H9 (cell line): ENCODE measurements around the gene PAIP2. TPM values are rescaled to one million over a fixed set of nuclear protein-coding genes. Genes with fewer than 3 reads are reported as not detected.

Experiments
- DNase-seq: peaks from one replicate; pipeline ENCODE4 v3.0.0-alpha.2; 2017
- H2AFZ ChIP-seq: one replicate; pipeline ENCODE4 v1.6.1; 2013; ENCODE audit warnings: mild to moderate bottlenecking, low read length, control low read depth, moderate library complexity
- H2AK5ac ChIP-seq: 2 replicates; pipeline ENCODE4 v1.6.1; 2013; ENCODE audit warnings: low read length, control low read depth, mixed read lengths; ENCODE audit not compliant: insufficient read length
- H2BK120ac ChIP-seq: one replicate; pipeline ENCODE4 v1.6.1; 2013; ENCODE audit warnings: low read depth, mild to moderate bottlenecking, low read length, control low read depth, inconsistent platforms; ENCODE audit not compliant: poor library complexity, severe bottlenecking
- H2BK12ac ChIP-seq: 2 replicates; pipeline ENCODE4 v1.6.1; 2013; ENCODE audit warnings: low read length, control low read depth, mixed read lengths, low read depth; ENCODE audit not compliant: insufficient read length
- H2BK15ac ChIP-seq: 2 replicates; pipeline ENCODE4 v1.6.1; 2013; ENCODE audit warnings: low read depth, low read length, control low read depth
- H2BK20ac ChIP-seq: one replicate; pipeline ENCODE4 v1.6.1; 2013; ENCODE audit warnings: low read depth, mild to moderate bottlenecking, low read length, control low read depth, inconsistent platforms; ENCODE audit not compliant: poor library complexity, severe bottlenecking
- H2BK5ac ChIP-seq: 2 replicates; pipeline ENCODE4 v1.6.1; 2013; ENCODE audit warnings: low read length, control low read depth, mixed read lengths; ENCODE audit not compliant: insufficient read length
- H3K14ac ChIP-seq: 2 replicates; pipeline ENCODE4 v1.6.1; 2013; ENCODE audit warnings: low read length, control low read depth; ENCODE audit not compliant: insufficient read depth
- H3K18ac ChIP-seq: 2 replicates; pipeline ENCODE4 v1.6.1; 2013; ENCODE audit warnings: low read depth, mild to moderate bottlenecking, mixed read lengths, low read length, control low read depth; ENCODE audit not compliant: insufficient read length
- H3K23ac ChIP-seq: 2 replicates; pipeline ENCODE4 v1.6.1; 2013; ENCODE audit warnings: low read length, control low read depth, mixed read lengths, low read depth; ENCODE audit not compliant: insufficient read length
- H3K23me2 ChIP-seq: 2 replicates; pipeline ENCODE4 v1.6.1; 2013; ENCODE audit warnings: low read depth, mild to moderate bottlenecking, mixed read lengths, low read length, control low read depth; ENCODE audit not compliant: insufficient read length, poor library complexity, severe bottlenecking
- H3K27ac ChIP-seq: 2 replicates; pipeline ENCODE4 v1.5.1; 2013; ENCODE audit warnings: low read length, control low read depth, mixed read lengths, low read depth; ENCODE audit not compliant: insufficient read length
- H3K27me3 ChIP-seq: 2 replicates; pipeline ENCODE4 v1.6.1; 2013; ENCODE audit warnings: low read length, control low read depth, inconsistent platforms; ENCODE audit not compliant: insufficient read depth
- H3K4ac ChIP-seq: 2 replicates; pipeline ENCODE4 v1.6.1; 2013; ENCODE audit warnings: low read depth, mild to moderate bottlenecking, control low read depth, inconsistent platforms, low read length, moderate library complexity
- H3K4me1 ChIP-seq: 2 replicates; pipeline ENCODE4 v1.6.1; 2013; ENCODE audit warnings: low read length, control low read depth, inconsistent platforms; ENCODE audit not compliant: insufficient read depth
- H3K4me2 ChIP-seq: 2 replicates; pipeline ENCODE4 v1.6.1; 2013; ENCODE audit warnings: low read length, control low read depth, mixed read lengths; ENCODE audit not compliant: insufficient read length, insufficient read depth
- H3K56ac ChIP-seq: 2 replicates; pipeline ENCODE4 v1.6.1; 2013; ENCODE audit warnings: low read depth, mild to moderate bottlenecking, mixed read lengths, low read length, control low read depth; ENCODE audit not compliant: insufficient read length
- H3K79me1 ChIP-seq: 2 replicates; pipeline ENCODE4 v1.6.1; 2013; ENCODE audit warnings: low read depth, mild to moderate bottlenecking, moderate library complexity, low read length, control low read depth, inconsistent platforms; ENCODE audit not compliant: insufficient read depth, poor library complexity, severe bottlenecking
- H3K79me2 ChIP-seq: 2 replicates; pipeline ENCODE4 v1.6.1; 2013; ENCODE audit warnings: low read length, control low read depth, inconsistent platforms; ENCODE audit not compliant: insufficient read depth
- H3K9ac ChIP-seq: 2 replicates; pipeline ENCODE4 v1.6.1; 2013; ENCODE audit warnings: low read length, control low read depth, mixed read lengths; ENCODE audit not compliant: insufficient read length; ENCODE audit errors: extremely low read depth
- H3K9me3 ChIP-seq: one replicate; pipeline ENCODE4 v1.6.1; 2013; ENCODE audit warnings: low read depth, low read length, inconsistent platforms; ENCODE audit not compliant: control insufficient read depth
- H3T11ph ChIP-seq: one replicate; pipeline ENCODE4 v1.6.1; 2013; ENCODE audit warnings: mild to moderate bottlenecking, low read length, control low read depth, inconsistent platforms
- H4K20me1 ChIP-seq: one replicate; pipeline ENCODE4 v1.6.1; 2013; ENCODE audit not compliant: control insufficient read depth, insufficient read length, insufficient read depth
- H4K5ac ChIP-seq: 2 replicates; pipeline ENCODE4 v1.6.1; 2013; ENCODE audit warnings: low read depth, mild to moderate bottlenecking, mixed read lengths, low read length, control low read depth; ENCODE audit not compliant: insufficient read length
- H4K8ac ChIP-seq: replicated peaks from 2 replicates; pipeline ENCODE4 v1.6.1; 2013; ENCODE audit warnings: low read length, control low read depth, mixed read lengths, low read depth; ENCODE audit not compliant: insufficient read length
- H4K91ac ChIP-seq: 2 replicates; pipeline ENCODE4 v1.6.1; 2013; ENCODE audit warnings: low read depth, mild to moderate bottlenecking, moderate library complexity, mixed read lengths, low read length, control low read depth; ENCODE audit not compliant: insufficient read length
- H3K27ac Mint-ChIP-seq, 3 experiments: 2 replicates in 2 of 3; 3 replicates in 1 of 3; pipeline ENCODE4 v1.8.0; 2020 to 2021; ENCODE audit warnings: mixed read lengths in 3 of 3, mild to moderate bottlenecking in 1 of 3, moderate library complexity in 1 of 3
- H3K27me3 Mint-ChIP-seq: 2 replicates; pipeline ENCODE4 v1.8.0; 2021; ENCODE audit warnings: low read depth, mild to moderate bottlenecking, moderate library complexity, mixed read lengths
- H3K36me3 Mint-ChIP-seq, 3 experiments: 2 replicates in 2 of 3; 3 replicates in 1 of 3; pipeline ENCODE4 v1.8.0; 2020 to 2021; ENCODE audit warnings: low read depth in 3 of 3, mixed read lengths in 3 of 3; ENCODE audit not compliant: insufficient read depth in 1 of 3
- H3K4me1 Mint-ChIP-seq, 2 experiments: 2 replicates each; pipeline ENCODE4 v1.8.0; 2020; ENCODE audit warnings: mixed read lengths in 2 of 2
- H3K4me3 Mint-ChIP-seq, 2 experiments: 2 replicates in 1 of 2; 3 replicates in 1 of 2; pipeline ENCODE4 v1.8.0; 2020 to 2021; ENCODE audit warnings: mild to moderate bottlenecking in 2 of 2, mixed read lengths in 2 of 2, moderate library complexity in 1 of 2
- H3K9me3 Mint-ChIP-seq, 2 experiments: 2 replicates in 1 of 2; 3 replicates in 1 of 2; pipeline ENCODE4 v1.8.0; 2020; ENCODE audit warnings: mild to moderate bottlenecking in 2 of 2, mixed read lengths in 2 of 2, moderate library complexity in 1 of 2
- WGBS: extraction: QIAGEN DNeasy Blood & Tissue Kit; methylation state at CpG from one replicate; pipeline ENCODE4 v1.1.7; 2013; ENCODE audit warnings: missing lambda C conversion rate, low lambda C conversion rate, mixed read lengths; ENCODE audit not compliant: insufficient read length; ENCODE audit errors: extremely low coverage; 5-methylcytosine and 5-hydroxymethylcytosine counted together
- total RNA-seq: library from RNA; stranded (reverse); gene quantifications from 2 replicates; pipeline ENCODE4 v1.2.1, GENCODE V29; 2021
- TF ChIP-seq, protein P1 (sequence below): fragments of 200-600 bp; sonication (generic); conservative IDR thresholded peaks from 3 replicates; pipeline ENCODE4 v1.8.0; 2021; ENCODE audit warnings: antibody characterized with exemption, mild to moderate bottlenecking

Gene PAIP2
- total RNA-seq, 1 experiment from 2014 or later = 121 TPM

DNA sequence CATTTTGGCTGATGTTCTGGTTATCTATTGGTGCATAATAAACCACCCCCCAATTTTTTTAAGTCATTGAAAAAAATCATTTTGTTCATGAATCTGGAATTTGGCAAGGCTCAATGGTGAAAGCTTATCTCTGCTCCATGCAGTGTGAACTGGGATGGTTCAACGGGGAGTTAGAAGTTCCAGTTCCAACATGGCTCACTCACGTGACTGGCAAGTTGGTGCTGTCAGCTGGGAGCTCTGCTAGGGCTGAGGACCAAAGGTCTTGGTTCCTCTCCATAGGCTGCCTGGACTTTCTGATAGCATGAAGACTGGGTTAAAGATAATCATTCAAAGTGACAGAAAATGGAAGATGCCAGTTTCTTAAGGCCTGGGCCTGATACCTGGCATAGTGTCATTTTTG is 65.3 kb downstream of the PAIP2 start:
- no peak overlapping the region for H3K27ac ChIP-seq
- H3K56ac ChIP-seq = no peak overlapping the region
- no peaks in the 10 kb centered on the region for H3K79me1 ChIP-seq
- no peaks in the 10 kb centered on the region for H4K20me1 ChIP-seq
- TF ChIP-seq, protein P1, sequence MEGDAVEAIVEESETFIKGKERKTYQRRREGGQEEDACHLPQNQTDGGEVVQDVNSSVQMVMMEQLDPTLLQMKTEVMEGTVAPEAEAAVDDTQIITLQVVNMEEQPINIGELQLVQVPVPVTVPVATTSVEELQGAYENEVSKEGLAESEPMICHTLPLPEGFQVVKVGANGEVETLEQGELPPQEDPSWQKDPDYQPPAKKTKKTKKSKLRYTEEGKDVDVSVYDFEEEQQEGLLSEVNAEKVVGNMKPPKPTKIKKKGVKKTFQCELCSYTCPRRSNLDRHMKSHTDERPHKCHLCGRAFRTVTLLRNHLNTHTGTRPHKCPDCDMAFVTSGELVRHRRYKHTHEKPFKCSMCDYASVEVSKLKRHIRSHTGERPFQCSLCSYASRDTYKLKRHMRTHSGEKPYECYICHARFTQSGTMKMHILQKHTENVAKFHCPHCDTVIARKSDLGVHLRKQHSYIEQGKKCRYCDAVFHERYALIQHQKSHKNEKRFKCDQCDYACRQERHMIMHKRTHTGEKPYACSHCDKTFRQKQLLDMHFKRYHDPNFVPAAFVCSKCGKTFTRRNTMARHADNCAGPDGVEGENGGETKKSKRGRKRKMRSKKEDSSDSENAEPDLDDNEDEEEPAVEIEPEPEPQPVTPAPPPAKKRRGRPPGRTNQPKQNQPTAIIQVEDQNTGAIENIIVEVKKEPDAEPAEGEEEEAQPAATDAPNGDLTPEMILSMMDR = no peak
- H2BK120ac ChIP-seq = no peak overlapping the region
- no peaks in the 10 kb centered on the region for H3K27me3 ChIP-seq
- H3K4ac ChIP-seq = no peak overlapping the region
- H2AFZ ChIP-seq = no peak overlapping the region
- no peak overlapping the region for H2AK5ac ChIP-seq
- no CpG with 5 or more reads among the region's 2 CpGs for WGBS
- no peak overlapping the region for H2BK12ac ChIP-seq
- no peak overlapping the region for H3K14ac ChIP-seq
- peaks cover 0 to 3% (median under 1%) of the 10 kb centered on the region in 3 experiments; a peak in 2 of 7 replicates for H3K36me3 Mint-ChIP-seq
- no peak overlapping the region for H2BK20ac ChIP-seq
- H4K5ac ChIP-seq = no peak overlapping the region
- no peak overlapping the region for H3K4me2 ChIP-seq
- H3K4me1 Mint-ChIP-seq = peaks cover 16 to 20% of the 10 kb centered on the region in 2 experiments
- H3K27me3 Mint-ChIP-seq = peaks cover 2% of the 10 kb centered on the region; the same call in 1 of the 2 replicates
- H3K79me2 ChIP-seq = no peaks in the 10 kb centered on the region
- H3K23ac ChIP-seq = no peak overlapping the region
- H3K4me1 ChIP-seq = peaks cover 2% of the 10 kb centered on the region; the same call in 1 of the 2 replicates
- H3K18ac ChIP-seq = no peak overlapping the region
- H4K8ac ChIP-seq = no peak overlapping the region
- no peak overlapping the region for H3T11ph ChIP-seq
- no peak overlapping the region for H3K27ac Mint-ChIP-seq
- H3K23me2 ChIP-seq = no peaks in the 10 kb centered on the region
- H3K9me3 ChIP-seq = no peaks in the 10 kb centered on the region
- no peak overlapping the region for H4K91ac ChIP-seq
- DNase-seq = no peak
- no peaks in the 10 kb centered on the region for H3K9me3 Mint-ChIP-seq
- no peak overlapping the region for H3K9ac ChIP-seq
- no peak overlapping the region for H2BK15ac ChIP-seq
- no peak overlapping the region for H3K4me3 Mint-ChIP-seq
- H2BK5ac ChIP-seq = no peak overlapping the region
